Endothelial cell of umbilical vein (primary cell): ENCODE results near the gene VEPH1. TPM values are rescaled to one million over a fixed set of nuclear protein-coding genes. Genes with fewer than 3 reads are reported as not detected.

Source experiments
- BruUV-seq: library from RNA; stranded (reverse); fragments of 400-500 nt; replicated peaks from 2 replicates; lab custom pipeline; 2021; lab: Mats Ljungman, UMichigan
- CTCF ChIA-PET: fragments of 300-600, 350-600 bp; sonication (Branson Sonifier 250); formaldehyde crosslinking; loops from one replicate; lab custom pipeline; 2021; ENCODE audit warnings: antibody characterized with exemption, inconsistent platforms; lab: Charles Lee
- POLR2A ChIA-PET: fragments of 300-600, 350-600 bp; sonication (Branson Sonifier 250); formaldehyde crosslinking; loops from one replicate; lab custom pipeline; 2021; ENCODE audit warnings: antibody characterized with exemption, inconsistent platforms; lab: Charles Lee
- DNase-seq: peaks from one replicate; pipeline ENCODE4 v3.0.0-alpha.2; 2011; ENCODE audit warnings: low read depth, low spot score
- FAIRE-seq: peaks from 2 replicates; lab custom pipeline; 2011; peaks lifted over from hg19 to GRCh38; lab: Jason Lieb, UNC
- H2AFZ ChIP-seq: 2 replicates; pipeline ENCODE4 v1.6.0; 2012; ENCODE audit warnings: low read depth, low read length, control low read depth, inconsistent platforms
- H3K27ac ChIP-seq: 2 replicates; pipeline ENCODE4 v1.5.1; 2011; ENCODE audit warnings: low read depth, mild to moderate bottlenecking, control low read depth, low read length, moderate library complexity; ENCODE audit not compliant: insufficient read depth
- H3K27me3 ChIP-seq, 2 experiments: 2 replicates each; pipeline versions ENCODE4 v1.6.0 to v1.6.1; 2011; ENCODE audit warnings: low read length in 2 of 2, mixed read lengths in 1 of 2; ENCODE audit not compliant: control insufficient read depth in 2 of 2, insufficient read depth in 2 of 2
- H3K36me3 ChIP-seq, 2 experiments: 2 replicates in 1 of 2; 3 replicates in 1 of 2; pipeline ENCODE4 v1.5.1; 2011; ENCODE audit warnings: low read length in 2 of 2, mild to moderate bottlenecking in 1 of 2, moderate library complexity in 1 of 2; ENCODE audit not compliant: control insufficient read depth in 2 of 2, insufficient read depth in 2 of 2; ENCODE audit errors: extremely low read depth in 1 of 2
- H3K4me1 ChIP-seq: 3 replicates; pipeline ENCODE4 v1.5.1; 2011; ENCODE audit warnings: mild to moderate bottlenecking, low read length; ENCODE audit not compliant: control insufficient read depth, insufficient read depth; ENCODE audit errors: extremely low read depth
- H3K4me2 ChIP-seq: 2 replicates; pipeline ENCODE4 v1.6.1; 2011; ENCODE audit warnings: low read length, control low read depth, mixed read lengths; ENCODE audit not compliant: insufficient read depth
- H3K4me3 ChIP-seq, 3 experiments: fragments of 200-600 bp in 1 of 3; sonication (generic), shearing (Covaris generic) in 1 of 3; replicated peaks in 1 of 3; 2 replicates each; pipeline ENCODE4 v1.5.1; 2011 to 2016; ENCODE audit warnings: control low read depth in 3 of 3, low read length in 3 of 3, mild to moderate bottlenecking in 2 of 3, inconsistent platforms in 1 of 3, low read depth in 1 of 3, moderate library complexity in 1 of 3; ENCODE audit not compliant: insufficient read depth in 1 of 3
- H3K79me2 ChIP-seq: 2 replicates; pipeline ENCODE4 v1.6.0; 2012; ENCODE audit warnings: low read length, inconsistent platforms; ENCODE audit not compliant: control insufficient read depth, insufficient read depth
- H3K9ac ChIP-seq: replicated peaks from 2 replicates; pipeline ENCODE3; 2011; ENCODE audit warnings: low read length, control low read depth; ENCODE audit not compliant: insufficient read depth; ENCODE audit errors: extremely low read depth
- H3K9me1 ChIP-seq: replicated peaks from 3 replicates; pipeline ENCODE4 v1.6.0; 2011; ENCODE audit warnings: mild to moderate bottlenecking, low read length; ENCODE audit not compliant: control insufficient read depth, insufficient read depth; ENCODE audit errors: extremely low read depth
- H3K9me3 ChIP-seq: replicated peaks from 2 replicates; pipeline ENCODE4 v1.5.1; 2012; ENCODE audit warnings: low read length, inconsistent platforms; ENCODE audit not compliant: control insufficient read depth, insufficient read depth
- H4K20me1 ChIP-seq: replicated peaks from 2 replicates; pipeline ENCODE3; 2011; ENCODE audit warnings: mild to moderate bottlenecking, low read length; ENCODE audit not compliant: control insufficient read depth, insufficient read depth; ENCODE audit errors: extremely low read depth
- CTCF ChIP-seq, 2 donors: IDR thresholded peaks; 1 replicate in 1 of 2; 2 replicates in 1 of 2; pipeline ENCODE4 v1.5.1; 2011; ENCODE audit warnings: low read length in 2 of 2, mild to moderate bottlenecking in 2 of 2, moderate library complexity in 2 of 2, control low read depth in 1 of 2, inconsistent platforms in 1 of 2, low read depth in 1 of 2; ENCODE audit not compliant: insufficient read depth in 1 of 2; ENCODE audit errors: extremely low read depth in 1 of 2
- EZH2 ChIP-seq: IDR thresholded peaks from 2 replicates; pipeline ENCODE4 v1.6.1; 2012; ENCODE audit warnings: borderline replicate concordance, low read depth, mild to moderate bottlenecking, moderate library complexity, low read length, inconsistent platforms; ENCODE audit not compliant: severe bottlenecking
- FOS ChIP-seq: IDR thresholded peaks from 2 replicates; pipeline ENCODE4 v1.6.1; 2011; ENCODE audit warnings: mild to moderate bottlenecking, low read length, moderate library complexity, borderline replicate concordance; ENCODE audit not compliant: insufficient read depth
- GATA2 ChIP-seq: IDR thresholded peaks from 2 replicates; pipeline ENCODE4 v1.7.0; 2011; ENCODE audit warnings: low read depth, mild to moderate bottlenecking, moderate library complexity, mixed read lengths, low read length; ENCODE audit not compliant: insufficient read length, insufficient read depth
- JUN ChIP-seq: IDR thresholded peaks from 2 replicates; pipeline ENCODE4 v1.6.1; 2011; ENCODE audit warnings: borderline replicate concordance, low read depth; ENCODE audit not compliant: insufficient read length, insufficient read depth
- MAX ChIP-seq: IDR thresholded peaks from 2 replicates; pipeline ENCODE4 v1.6.1; 2011; ENCODE audit not compliant: insufficient read depth, insufficient read length
- MYC ChIP-seq: IDR thresholded peaks from one replicate; pipeline ENCODE4 v1.6.1; 2011; ENCODE audit warnings: mild to moderate bottlenecking, low read depth, low read length
- POLR2A ChIP-seq: IDR thresholded peaks from 2 replicates; pipeline ENCODE4 v1.6.1; 2012; ENCODE audit warnings: low read depth, mild to moderate bottlenecking, control low read depth, low read length
- POLR2AphosphoS5 ChIP-seq: IDR thresholded peaks from 2 replicates; pipeline ENCODE4 v1.6.1; 2012; ENCODE audit warnings: low read depth, mild to moderate bottlenecking, control low read depth, low read length, moderate library complexity; ENCODE audit not compliant: insufficient read depth
- dilution Hi-C: fragments of 300-500 bp; cut with MboI; formaldehyde crosslinking; loops from one replicate; pipeline ENCODE4 v1.15.0; 2019; ENCODE audit warnings: low sequenced_read_pairs; ENCODE audit not compliant: extremely low pct_ligation_motif_present
- intact Hi-C: fragments of 100-400 bp; cut with micrococcal nuclease; formaldehyde crosslinking; loops from one replicate; pipeline ENCODE4 v1.10.0; 2022
- polyA plus RNA-seq, 4 experiments: library from polyadenylated mRNA; depleted of rRNA in 3 of 4; stranded (reverse) in 3 of 4; unstranded in 1 of 4; fragments of >200 nt; gene quantifications; 2 replicates each; pipeline versions ENCODE4 v1.2.1 to v1.2.3, GENCODE V29; 2011 to 2012; ENCODE audit warnings: missing spikeins in 1 of 4
- total RNA-seq: library from RNA; stranded (reverse); gene quantifications from 2 replicates; pipeline ENCODE4 v1.2.3, GENCODE V29; 2021

VEPH1 gene
- total and polyA plus RNA-seq, 2 donors (not counting 3 experiments of a cell fraction or from before 2014, with no cell fraction given): 42.9 to 136 TPM

DNA sequence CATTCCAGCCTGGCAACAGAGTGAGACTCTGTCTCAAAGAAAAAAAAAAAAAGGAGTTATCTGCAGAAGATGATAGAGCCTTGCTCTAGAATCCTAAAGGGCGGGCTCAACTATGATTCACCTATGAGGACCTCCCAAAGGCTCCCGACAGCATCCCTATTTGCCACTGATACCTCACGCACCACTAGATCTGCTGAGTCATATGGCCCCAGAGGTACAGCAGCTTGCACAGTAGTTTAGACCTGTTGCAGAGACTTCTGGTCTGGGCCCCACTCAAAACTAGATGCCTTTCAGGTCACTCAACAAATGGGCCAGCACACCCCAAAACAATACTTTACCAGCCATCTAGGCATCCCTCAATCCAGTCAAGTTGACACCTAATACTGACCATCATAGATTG, 104.6 kb downstream of the VEPH1 start:
- FAIRE-seq: no peak
- CTCF ChIA-PET: interaction anchor here (1.1 to 3.6 kb wide), 3 partner anchors 10 to 19 kb away, joined by 3 to 13 read pairs (median 4); no protein-coding TSS in a partner anchor
- POLR2A ChIA-PET: no interaction called here

More for the DNA sequence above, 104.6 kb downstream of the VEPH1 start:
- H3K9ac ChIP-seq: no peak overlapping the region
- no TSS peak for BruUV-seq
- no peak overlapping the region for H2AFZ ChIP-seq
- H3K27ac ChIP-seq: no peak overlapping the region
- no peak overlapping the region for H3K4me3 ChIP-seq
- no peaks in the 10 kb centered on the region for H3K9me1 ChIP-seq
- H4K20me1 ChIP-seq: no peaks in the 10 kb centered on the region
- H3K36me3 ChIP-seq: no peaks in the 10 kb centered on the region
- intact Hi-C loops (no loop called here), dilution Hi-C loops (no loop called here)
- no peaks in the 10 kb centered on the region for H3K79me2 ChIP-seq
- DNase-seq: no peak
- no peaks in the 10 kb centered on the region for H3K9me3 ChIP-seq
- no peak overlapping the region for H3K4me2 ChIP-seq
- no peaks in the 10 kb centered on the region for H3K27me3 ChIP-seq
- no peak for TF ChIP-seq POLR2A
- no peak for TF ChIP-seq FOS
- TF ChIP-seq POLR2AphosphoS5: no peak
- TF ChIP-seq JUN: no peak
- no peak for TF ChIP-seq MYC
- TF ChIP-seq EZH2: no peak
- TF ChIP-seq CTCF (IDR thresholded peaks at IDR 0.05; ENCODE audit: extremely low read depth in 1 of 2, insufficient read depth in 1 of 2, low read depth in 1 of 2, low read length in 2 of 2): no peak
- no peak for TF ChIP-seq MAX
- no peak for TF ChIP-seq GATA2
- H3K4me1 ChIP-seq: no peaks in the 10 kb centered on the region
